BJ (cell line): ENCODE data around the gene MNAT1. TPM values are rescaled to one million over a fixed set of nuclear protein-coding genes. Genes with fewer than 3 reads are reported as not detected.
A peak's percentile ranks its signal among the peaks of the same experiment; 100 is the strongest.

ENCODE experiments used
- CTCF ChIA-PET: fragments of 350-600 bp; formaldehyde crosslinking; extraction: SDS; loops from one replicate; lab custom pipeline; 2021; ENCODE audit warnings: antibody characterized with exemption, inconsistent platforms; lab: Yijun Ruan, JAX
- POLR2A ChIA-PET: fragments of 300-600 bp; sonication (Branson Sonifier 250); formaldehyde crosslinking; extraction: SDS; loops from one replicate; lab custom pipeline; 2021; ENCODE audit warnings: antibody characterized with exemption; lab: Charles Lee
- DNase-seq: peaks from one replicate; pipeline ENCODE4 v3.0.0-alpha.2; 2011; ENCODE audit warnings: low read depth
- H3K27me3 ChIP-seq: 2 replicates; pipeline ENCODE4 v1.6.0; 2011; ENCODE audit warnings: low read length; ENCODE audit not compliant: control insufficient read depth, insufficient read depth
- H3K36me3 ChIP-seq: 2 replicates; pipeline ENCODE4 v1.5.1; 2011; ENCODE audit warnings: low read length; ENCODE audit not compliant: control insufficient read depth, insufficient read depth
- H3K4me3 ChIP-seq: 2 replicates; pipeline ENCODE4 v1.5.1; 2011; ENCODE audit warnings: low read depth, mild to moderate bottlenecking, control low read depth, low read length
- CTCF ChIP-seq: IDR thresholded peaks from 2 replicates; pipeline ENCODE4 v1.5.1; 2011; ENCODE audit warnings: low read depth, mild to moderate bottlenecking, control low read depth, inconsistent platforms, low read length, moderate library complexity; ENCODE audit not compliant: insufficient read depth
- polyA plus RNA-seq: library from polyadenylated mRNA; depleted of rRNA; stranded (reverse); fragments of >200 nt; gene quantifications from 2 replicates; pipeline ENCODE4 v1.2.3, GENCODE V29; 2011

The MNAT1 gene
- polyA plus RNA-seq, 1 experiment, result 30.8 TPM

GRCh38 chr14:60705100-60705499, 29.5 kb upstream of the MNAT1 start:
- ChIA-PET POLR2A (no interaction called here), CTCF (no interaction called here)
- H3K27me3 ChIP-seq, result no peaks in the 10 kb centered on the region
- no peak for DNase-seq
- TF ChIP-seq CTCF, result no peak
- no peaks in the 10 kb centered on the region for H3K36me3 ChIP-seq
- H3K4me3 ChIP-seq, result no peak overlapping the region

GRCh38 chr14:60707858-60708257, 26.7 kb upstream of the MNAT1 start:
- Histone ChIP-seq H3K27me3 (no peaks in the 10 kb centered on the region), H3K4me3 (no peak overlapping the region), H3K36me3 (no peaks in the 10 kb centered on the region)
- no peak for TF ChIP-seq CTCF
- no peak for DNase-seq
- ChIA-PET POLR2A (no interaction called here), CTCF (no interaction called here)

GRCh38 chr14:60710494-60710893, 24.1 kb upstream of the MNAT1 start:
- Histone ChIP-seq H3K27me3 (no peaks in the 10 kb centered on the region), H3K36me3 (peaks cover 7% of the 10 kb centered on the region), H3K4me3 (no peak overlapping the region)
- CTCF ChIA-PET, result interaction anchor here (0.7 kb wide), 1 partner anchor 11 kb away, joined by 3 read pairs; no protein-coding TSS in a partner anchor
- POLR2A ChIA-PET, result no interaction called here
- TF ChIP-seq CTCF, result no peak
- no peak for DNase-seq

GRCh38 chr14:60713513-60713912, 21.0 kb upstream of the MNAT1 start:
- Histone ChIP-seq H3K4me3 (no peak overlapping the region), H3K27me3 (no peaks in the 10 kb centered on the region), H3K36me3 (peaks cover 8% of the 10 kb centered on the region)
- no peak for TF ChIP-seq CTCF
- ChIA-PET CTCF (interaction anchor here (0.6 to 1.8 kb wide), 2 partner anchors 9 to 544 kb away, joined by 4 to 6 read pairs; no protein-coding TSS in a partner anchor), POLR2A (no interaction called here)
- no peak for DNase-seq

- peak overlapping the region; percentile 94 for H3K4me3 ChIP-seq
- no peaks in the 10 kb centered on the region for H3K27me3 ChIP-seq
- CTCF ChIA-PET, result interaction anchor here (0.9 kb wide), 1 partner anchor 427 kb away, joined by 3 read pairs; no protein-coding TSS in a partner anchor
- no peak for DNase-seq
- peaks cover 7% of the 10 kb centered on the region for H3K36me3 ChIP-seq
- POLR2A ChIA-PET, result interaction anchor here (0.6 kb wide), 1 partner anchor 314 kb away, joined by 18 read pairs; no protein-coding TSS in a partner anchor
- no peak for TF ChIP-seq CTCF
Measured at GRCh38 chr14:60720391-60720790, 14.2 kb upstream of the MNAT1 start.
